Erythroblast (primary cell): ENCODE measurements around the gene LHX4.

Experiments
- GATA1 ChIP-seq: IDR thresholded peaks from 2 replicates; pipeline ENCODE4 v1.6.1; 2011; ENCODE audit warnings: low read depth, mild to moderate bottlenecking, control low read depth, low read length, moderate library complexity
- POLR2A ChIP-seq: IDR thresholded peaks from 2 replicates; pipeline ENCODE4 v1.6.1; 2011; ENCODE audit warnings: mild to moderate bottlenecking, low read length

GRCh38 chr1:180181048-180181447 lies 49.0 kb upstream of the LHX4 start:
- TF ChIP-seq POLR2A, result no peak
- no peak for TF ChIP-seq GATA1
